Glutamatergic neuron (in vitro differentiated cells): ENCODE data around the gene LRP8. TPM values are rescaled to one million over a fixed set of nuclear protein-coding genes. Genes with fewer than 3 reads are reported as not detected.

ENCODE experiments used
- DNase-seq: peaks from one replicate; pipeline ENCODE4 v3.0.0; 2022
- H3K27ac Mint-ChIP-seq: one replicate; pipeline ENCODE4 v1.8.0; 2020; ENCODE audit warnings: mild to moderate bottlenecking, mixed read lengths, inconsistent platforms; ENCODE audit not compliant: unreplicated experiment
- H3K27me3 Mint-ChIP-seq: one replicate; pipeline ENCODE4 v1.8.0; 2020; ENCODE audit warnings: mild to moderate bottlenecking, moderate library complexity, mixed read lengths, inconsistent platforms; ENCODE audit not compliant: unreplicated experiment
- H3K36me3 Mint-ChIP-seq: one replicate; pipeline ENCODE4 v1.8.0; 2020; ENCODE audit warnings: mild to moderate bottlenecking, mixed read lengths, inconsistent platforms; ENCODE audit not compliant: unreplicated experiment
- H3K4me1 Mint-ChIP-seq: one replicate; pipeline ENCODE4 v1.8.0; 2020; ENCODE audit warnings: mild to moderate bottlenecking, low read depth, mixed read lengths, inconsistent platforms; ENCODE audit not compliant: unreplicated experiment
- H3K4me3 Mint-ChIP-seq: one replicate; pipeline ENCODE4 v1.8.0; 2020; ENCODE audit warnings: mild to moderate bottlenecking, mixed read lengths, inconsistent platforms; ENCODE audit not compliant: unreplicated experiment
- H3K9me3 Mint-ChIP-seq: one replicate; pipeline ENCODE4 v1.8.0; 2020; ENCODE audit warnings: mild to moderate bottlenecking, moderate library complexity, mixed read lengths, inconsistent platforms; ENCODE audit not compliant: unreplicated experiment
- total RNA-seq: library from RNA; stranded (reverse); fragmentation: NEBNext Ultra II Directional; extraction: Animal tissue kit (Norgen Biotek cat#: 25700); gene quantifications from one replicate; pipeline ENCODE4 v1.2.1, GENCODE V29; 2021; ENCODE audit not compliant: unreplicated experiment
- TF ChIP-seq, protein P1 (sequence below): fragments of 200-600 bp; sonication (generic); IDR thresholded peaks from one replicate; pipeline ENCODE4 v1.5.0; 2021; ENCODE audit not compliant: partially characterized antibody, unreplicated experiment

Gene LRP8
- total RNA-seq, 1 donor from 2014 or later: 57.9 TPM

DNA sequence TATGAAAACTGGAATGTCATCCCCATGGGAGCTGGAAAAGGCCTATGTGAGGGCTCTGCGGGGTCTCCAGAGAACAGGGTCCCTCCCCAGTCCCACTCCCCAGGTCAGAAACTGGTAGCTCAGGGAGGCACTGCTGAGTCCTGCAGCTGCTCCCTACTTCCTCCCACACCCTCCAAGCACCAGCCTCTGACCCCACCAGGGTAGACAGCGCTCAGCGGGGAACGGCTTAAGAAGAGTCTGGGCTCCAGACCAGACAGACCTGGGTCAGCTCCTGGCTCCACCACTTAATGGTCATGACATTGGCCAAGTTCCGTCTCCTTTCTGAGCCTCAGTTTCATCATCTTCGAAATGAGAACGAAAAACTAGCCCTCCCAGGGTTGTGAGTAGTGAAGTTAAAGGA lies 7.2 kb downstream of the LRP8 start:
- Mint-ChIP-seq H3K4me1 (peaks cover 69% of the 10 kb centered on the region), H3K27ac (no peak overlapping the region), H3K36me3 (no peaks in the 10 kb centered on the region), H3K4me3 (peak overlapping the region; percentile 38), H3K9me3 (peaks cover 16% of the 10 kb centered on the region), H3K27me3 (peaks cover 10% of the 10 kb centered on the region)
- TF ChIP-seq, protein P1, sequence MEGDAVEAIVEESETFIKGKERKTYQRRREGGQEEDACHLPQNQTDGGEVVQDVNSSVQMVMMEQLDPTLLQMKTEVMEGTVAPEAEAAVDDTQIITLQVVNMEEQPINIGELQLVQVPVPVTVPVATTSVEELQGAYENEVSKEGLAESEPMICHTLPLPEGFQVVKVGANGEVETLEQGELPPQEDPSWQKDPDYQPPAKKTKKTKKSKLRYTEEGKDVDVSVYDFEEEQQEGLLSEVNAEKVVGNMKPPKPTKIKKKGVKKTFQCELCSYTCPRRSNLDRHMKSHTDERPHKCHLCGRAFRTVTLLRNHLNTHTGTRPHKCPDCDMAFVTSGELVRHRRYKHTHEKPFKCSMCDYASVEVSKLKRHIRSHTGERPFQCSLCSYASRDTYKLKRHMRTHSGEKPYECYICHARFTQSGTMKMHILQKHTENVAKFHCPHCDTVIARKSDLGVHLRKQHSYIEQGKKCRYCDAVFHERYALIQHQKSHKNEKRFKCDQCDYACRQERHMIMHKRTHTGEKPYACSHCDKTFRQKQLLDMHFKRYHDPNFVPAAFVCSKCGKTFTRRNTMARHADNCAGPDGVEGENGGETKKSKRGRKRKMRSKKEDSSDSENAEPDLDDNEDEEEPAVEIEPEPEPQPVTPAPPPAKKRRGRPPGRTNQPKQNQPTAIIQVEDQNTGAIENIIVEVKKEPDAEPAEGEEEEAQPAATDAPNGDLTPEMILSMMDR: no peak
- DNase-seq: peak; percentile 12

DNA sequence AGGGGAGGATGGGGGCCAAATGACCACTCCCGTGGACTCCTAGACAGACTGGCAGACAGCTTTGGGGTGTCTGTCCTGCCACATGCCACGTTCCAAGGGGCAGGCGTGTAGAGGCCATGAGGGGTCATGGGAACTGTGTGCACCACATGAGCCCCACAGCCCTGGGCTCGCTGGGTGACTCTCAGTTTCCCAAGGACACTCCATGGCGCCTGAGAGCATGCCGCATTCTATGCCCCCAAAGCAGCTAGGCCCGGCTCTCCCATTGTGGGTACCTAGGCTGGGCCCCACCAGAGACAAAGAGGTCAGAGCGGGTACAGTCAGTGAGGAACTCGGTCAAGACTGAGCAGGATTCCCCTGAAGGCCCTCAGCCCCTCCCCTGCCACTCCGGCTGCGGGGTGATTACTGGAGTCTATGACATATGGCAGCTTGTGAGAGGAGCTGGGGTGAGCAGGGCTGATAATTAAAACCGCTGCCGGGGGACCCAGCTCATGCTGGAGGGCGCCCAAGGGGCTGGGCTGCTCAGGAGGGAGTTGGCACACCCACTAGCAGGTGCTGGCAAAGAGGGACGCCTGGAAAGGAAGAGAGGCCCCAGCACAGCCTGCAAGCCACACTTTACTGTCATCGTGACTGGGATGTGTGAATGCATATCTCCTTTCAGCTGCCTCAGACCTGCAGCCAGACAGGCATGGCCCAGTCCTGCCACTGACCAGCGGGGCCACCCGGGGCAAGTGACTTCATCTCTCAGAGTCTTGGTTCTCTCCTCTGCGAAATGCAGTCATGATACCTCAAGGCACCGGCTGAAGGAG lies 8.4 kb downstream of the LRP8 start:
- H3K36me3 Mint-ChIP-seq: no peaks in the 10 kb centered on the region
- H3K4me3 Mint-ChIP-seq: peak overlapping the region; percentile 55
- H3K4me1 Mint-ChIP-seq: peaks cover 65% of the 10 kb centered on the region
- peak; percentile 24 for DNase-seq
- H3K9me3 Mint-ChIP-seq: peaks cover 12% of the 10 kb centered on the region
- H3K27me3 Mint-ChIP-seq: peaks cover 10% of the 10 kb centered on the region
- TF ChIP-seq, protein P1: no peak
- no peak overlapping the region for H3K27ac Mint-ChIP-seq

DNA sequence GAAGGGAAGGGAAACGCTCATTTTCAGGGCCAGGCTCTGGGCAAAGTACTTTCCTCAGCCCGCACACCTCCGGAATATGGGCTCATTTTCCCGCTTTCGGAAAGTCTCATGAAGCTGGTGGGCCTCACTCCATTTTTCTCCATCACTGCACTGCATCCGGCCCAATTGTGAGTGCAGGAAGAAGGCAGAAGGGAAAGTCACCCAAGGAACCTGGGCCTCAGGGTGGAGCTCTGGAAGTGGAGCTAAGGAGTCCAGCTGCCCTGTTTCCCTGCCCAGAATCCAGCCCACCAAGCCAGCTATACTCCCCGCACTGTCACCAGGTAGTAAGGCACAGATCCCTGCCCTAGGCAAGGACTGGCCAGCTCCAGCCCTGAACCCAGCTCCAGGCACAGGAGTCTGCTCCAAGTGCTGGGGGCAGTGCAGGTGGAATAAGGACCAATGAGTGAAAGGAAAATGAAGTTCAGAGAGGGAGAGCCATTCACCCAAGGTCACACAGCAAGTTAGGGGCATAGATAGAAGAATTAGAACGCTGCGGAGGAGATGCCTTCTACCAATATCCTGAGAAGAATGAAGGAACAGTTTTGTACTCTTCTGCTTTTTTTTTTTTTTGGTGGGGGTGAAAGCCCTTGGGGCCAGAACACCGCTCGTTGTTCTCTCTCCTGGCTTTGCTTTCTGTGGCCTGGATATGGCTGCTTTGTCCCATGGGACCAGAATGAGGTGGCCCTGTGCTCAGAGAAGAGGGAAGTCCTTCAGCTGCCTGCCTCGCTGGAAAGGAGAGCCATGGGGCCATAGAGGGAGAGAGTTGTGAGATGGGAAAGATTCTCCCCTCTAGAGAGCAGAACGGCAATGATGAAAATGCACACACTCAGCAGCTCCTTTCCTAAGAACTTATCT lies 10.0 kb downstream of the LRP8 start:
- Mint-ChIP-seq H3K4me1 (peaks cover 61% of the 10 kb centered on the region), H3K36me3 (no peaks in the 10 kb centered on the region), H3K27ac (peak overlapping the region; percentile 66), H3K27me3 (peaks cover 15% of the 10 kb centered on the region), H3K4me3 (peak overlapping the region; percentile 52), H3K9me3 (peaks cover 14% of the 10 kb centered on the region)
- DNase-seq: peak; percentile 11
- TF ChIP-seq, protein P1: no peak

DNA sequence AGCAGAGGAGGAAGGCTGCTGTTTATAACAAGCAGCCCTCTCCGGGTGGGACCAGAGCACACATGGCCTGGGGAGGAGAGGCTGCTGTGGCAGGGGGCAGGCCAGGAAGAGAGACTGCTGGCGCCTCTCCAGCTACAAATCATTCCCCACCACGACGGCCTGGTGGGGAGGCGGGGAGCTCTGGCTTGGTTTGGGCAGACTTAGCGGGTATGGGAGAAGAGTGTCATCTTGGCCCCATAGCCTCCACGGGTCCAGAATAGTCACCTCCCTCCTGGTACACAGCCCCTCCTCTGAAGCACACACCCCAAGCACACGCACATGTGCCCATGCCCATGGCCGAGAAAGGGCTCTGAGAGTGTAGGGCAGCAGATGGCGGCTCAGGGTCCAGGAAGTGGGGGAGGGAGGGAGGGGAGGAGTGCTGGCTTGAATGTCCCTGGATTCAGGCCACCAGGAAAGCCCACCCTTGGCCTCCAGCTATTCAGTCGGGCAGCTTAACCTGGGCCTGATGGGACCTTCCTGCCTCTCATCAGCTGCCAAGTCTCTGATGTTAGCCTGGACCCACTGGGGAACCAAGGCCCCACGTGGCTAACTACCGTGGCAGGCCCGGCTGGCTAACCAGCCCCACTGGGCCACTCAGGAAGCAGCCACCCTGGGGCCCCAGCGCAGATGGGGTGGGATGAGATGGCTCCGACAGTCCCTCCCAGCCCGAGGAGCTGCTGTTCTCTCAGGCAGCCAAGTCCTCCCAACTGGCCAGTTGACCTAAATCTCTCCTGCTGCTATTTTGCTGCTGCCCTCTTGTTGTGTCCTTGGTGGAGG lies 10.9 kb downstream of the LRP8 start:
- Mint-ChIP-seq H3K27me3 (peaks cover 8% of the 10 kb centered on the region), H3K4me1 (peaks cover 52% of the 10 kb centered on the region)

More for the DNA sequence above, 10.9 kb downstream of the LRP8 start:
- TF ChIP-seq, protein P1: no peak
- DNase-seq: peak; percentile 24
- Mint-ChIP-seq H3K9me3 (peaks cover 8% of the 10 kb centered on the region), H3K27ac (peak overlapping the region; percentile 75), H3K4me3 (peak overlapping the region; percentile 52), H3K36me3 (no peaks in the 10 kb centered on the region)
